ENCODE results near the gene ACMSD.
"Not testable (repeated sequence)": the region's sequence is repeated elsewhere in the genome, so short reads cannot be mapped to it uniquely, and the experiment has no call there.

The ACMSD gene

GRCh38 chr2:134838143-134838620 is at the start of gene ACMSD:
Gene ACMSD, plus strand, starts transcription at chr2:134838616. Its CDS starts 67 bp downstream, at chr2:134838683.
- no peak for DNase-seq

- DNase-seq = no peak
Measured at GRCh38 chr2:134790487-134790886, 47.9 kb upstream of the ACMSD start.

DNA sequence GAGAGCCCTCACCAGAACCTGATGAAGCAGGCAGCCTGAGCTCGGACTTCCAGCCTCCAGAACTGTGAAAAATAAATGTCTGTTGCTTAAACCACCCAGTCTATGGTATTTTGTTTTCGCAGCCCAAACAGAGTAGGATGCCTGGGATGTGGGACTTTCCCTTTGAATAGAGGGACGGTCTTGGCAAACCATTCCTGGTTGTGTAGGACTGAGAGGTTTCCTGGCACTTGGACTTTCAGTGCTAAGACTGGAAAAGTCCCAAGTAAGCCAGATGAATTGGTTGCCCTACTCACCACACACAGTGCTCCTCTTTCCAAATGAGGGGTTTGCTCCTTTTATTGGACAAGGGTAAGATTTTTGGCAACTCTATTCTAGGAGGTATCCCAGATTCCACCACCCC is 46.8 kb upstream of the ACMSD start:
- DNase-seq = no peak

GRCh38 chr2:134792186-134792585 is 46.2 kb upstream of the ACMSD start:
- no peak for DNase-seq

DNA sequence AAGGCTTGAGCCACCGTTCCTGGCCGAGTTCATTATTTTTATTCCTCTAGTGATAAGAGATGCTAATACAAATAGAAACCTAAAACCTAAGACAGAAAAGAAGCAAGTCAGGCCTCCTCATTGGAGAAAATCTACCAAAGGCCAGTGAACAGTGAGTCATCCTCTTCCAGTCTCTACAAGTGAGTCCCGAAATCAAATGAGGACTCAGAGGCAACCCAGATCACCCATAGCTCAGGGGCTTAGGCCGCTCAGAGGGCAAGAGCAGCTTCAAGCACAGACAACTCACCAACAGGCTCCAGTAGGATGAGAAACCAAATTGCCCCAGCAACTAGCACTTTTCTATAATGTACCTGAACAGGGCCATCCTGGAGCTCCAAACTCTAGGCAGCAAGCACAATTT is 42.7 kb upstream of the ACMSD start:
- DNase-seq = no peak

- no peak for DNase-seq
Measured at GRCh38 chr2:134796373-134796772, 42.0 kb upstream of the ACMSD start.

DNA sequence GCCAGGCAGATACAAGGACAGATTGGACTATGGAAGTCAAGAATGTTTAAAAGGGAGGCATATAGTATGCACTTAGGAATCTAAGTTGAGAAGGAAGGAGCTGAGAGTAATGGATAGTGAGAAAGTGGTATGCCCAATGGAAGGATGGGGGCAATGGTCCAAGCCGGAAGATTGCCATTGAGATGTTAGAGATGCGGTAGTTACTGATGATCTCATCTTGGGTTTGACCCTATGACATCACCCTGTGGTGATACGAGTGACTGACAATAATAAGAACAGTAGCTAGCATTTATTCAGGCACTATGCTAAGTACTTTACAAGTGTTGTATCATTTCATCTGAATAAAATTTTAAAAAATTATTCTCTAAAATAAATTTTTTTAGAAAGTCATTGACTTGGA is 38.5 kb upstream of the ACMSD start:
- DNase-seq = no peak

- no peak for DNase-seq
Measured at GRCh38 chr2:134800341-134800740, 38.1 kb upstream of the ACMSD start.

- not testable (repeated sequence) for DNase-seq
Measured at GRCh38 chr2:134803609-134804405, 34.6 kb upstream of the ACMSD start.

GRCh38 chr2:134815741-134816140 is 22.7 kb upstream of the ACMSD start:
- DNase-seq = no peak

DNA sequence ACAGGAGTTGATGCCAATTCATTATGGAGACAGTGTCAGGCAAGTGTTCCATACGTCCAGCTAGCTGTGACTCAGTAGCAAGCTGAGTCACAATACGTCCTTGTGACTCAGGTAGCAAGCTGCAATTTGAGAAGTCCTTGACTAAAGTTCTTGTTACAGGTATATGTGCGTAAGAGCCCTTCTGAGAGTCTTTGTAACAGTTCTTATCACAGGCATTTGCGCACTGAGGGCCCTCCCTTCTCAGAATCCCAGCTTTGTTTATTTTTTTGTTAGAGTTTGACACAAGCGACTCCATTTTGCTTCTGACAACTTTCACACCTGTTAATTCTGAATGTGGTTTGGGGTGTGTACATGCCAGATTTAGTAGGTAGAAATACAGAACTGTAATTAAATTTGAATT is 20.1 kb upstream of the ACMSD start:
- DNase-seq = no peak

DNA sequence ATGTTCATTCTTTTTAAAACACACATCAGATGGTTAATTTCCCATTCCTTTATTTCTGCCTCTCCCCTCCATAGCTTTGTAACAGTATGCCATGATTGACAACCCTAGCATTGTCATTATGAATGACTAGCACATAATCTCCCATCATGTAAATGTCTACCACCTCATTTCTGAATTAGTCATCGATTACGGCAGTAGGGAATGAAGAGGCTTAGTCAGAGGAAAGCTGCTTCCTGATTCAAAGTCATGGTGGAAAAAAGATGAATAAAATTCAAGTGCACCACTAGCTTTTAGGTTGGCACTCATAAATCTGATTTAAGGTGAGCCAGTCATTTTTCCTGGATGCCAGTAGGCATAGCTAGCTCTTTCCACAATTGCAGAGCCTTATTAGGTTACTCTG is 19.1 kb upstream of the ACMSD start:
- no peak for DNase-seq

DNA sequence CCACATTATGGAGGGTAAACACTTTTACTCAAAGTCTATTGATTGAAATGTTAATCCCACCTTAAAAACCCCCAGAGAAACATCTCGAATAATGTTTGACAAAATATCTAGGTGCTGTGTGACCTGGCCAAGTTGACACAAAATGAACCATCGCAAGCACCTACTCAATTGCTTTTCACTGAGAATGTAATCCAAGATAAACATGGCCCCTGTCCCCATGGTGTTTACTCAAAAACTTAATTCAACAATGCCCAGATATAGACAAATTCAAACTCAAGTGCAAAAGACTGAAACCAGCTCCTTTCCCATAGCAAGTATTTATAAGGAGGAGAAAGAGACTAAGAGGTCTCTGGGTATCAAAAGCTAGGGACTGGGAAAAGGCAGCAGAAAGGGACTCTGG is 15.0 kb upstream of the ACMSD start:
- DNase-seq = no peak

GRCh38 chr2:134823832-134824231 is 14.6 kb upstream of the ACMSD start:
- DNase-seq = no peak

GRCh38 chr2:134825716-134826115 is 12.7 kb upstream of the ACMSD start:
- DNase-seq = not testable (repeated sequence)

GRCh38 chr2:134835471-134835870 is 2.9 kb upstream of the ACMSD start:
- DNase-seq = no peak

DNA sequence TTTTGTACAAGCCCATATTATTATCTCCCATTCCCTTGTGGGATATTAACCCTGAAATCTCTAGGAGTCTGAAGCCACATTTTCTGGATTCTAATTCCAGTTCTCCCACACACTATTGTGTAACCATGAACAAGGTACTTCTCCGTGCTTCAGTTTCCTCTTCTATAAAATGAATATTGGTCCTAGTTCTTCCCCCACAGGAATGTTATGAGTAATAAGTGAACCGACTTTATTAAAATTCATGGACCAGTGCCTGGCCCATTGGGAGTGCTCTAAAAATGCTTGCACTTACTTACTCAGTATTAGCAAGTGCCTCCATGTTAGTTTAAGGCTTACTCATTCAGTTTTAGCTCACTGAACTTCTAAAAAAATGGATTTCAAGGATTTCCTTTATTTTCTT is 1.4 kb upstream of the ACMSD start:
- no peak for DNase-seq

- no peak for DNase-seq
Measured at GRCh38 chr2:134839649-134840048, 1.2 kb downstream of the ACMSD start.

- DNase-seq = no peak
Measured at GRCh38 chr2:134842930-134843490, 4.6 kb downstream of the ACMSD start.

DNA sequence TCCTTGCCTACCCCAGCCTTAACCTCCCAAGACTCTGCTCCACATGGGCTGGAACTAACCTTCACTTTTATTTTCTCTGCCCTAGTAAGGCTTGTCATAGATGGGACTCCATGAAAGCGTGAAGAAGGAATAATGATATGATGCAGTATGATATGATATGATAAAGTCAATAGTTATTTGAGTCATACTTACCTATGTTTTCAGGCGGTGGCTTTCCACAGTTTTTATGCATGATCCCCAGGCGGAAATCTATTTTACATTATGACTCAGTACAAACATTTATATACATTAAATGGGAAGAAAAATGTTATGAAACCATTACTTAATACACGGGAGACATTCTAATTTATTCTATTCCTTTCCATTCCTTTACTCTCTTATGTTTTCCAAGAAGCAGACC is 5.6 kb downstream of the ACMSD start:
- no peak for DNase-seq

DNA sequence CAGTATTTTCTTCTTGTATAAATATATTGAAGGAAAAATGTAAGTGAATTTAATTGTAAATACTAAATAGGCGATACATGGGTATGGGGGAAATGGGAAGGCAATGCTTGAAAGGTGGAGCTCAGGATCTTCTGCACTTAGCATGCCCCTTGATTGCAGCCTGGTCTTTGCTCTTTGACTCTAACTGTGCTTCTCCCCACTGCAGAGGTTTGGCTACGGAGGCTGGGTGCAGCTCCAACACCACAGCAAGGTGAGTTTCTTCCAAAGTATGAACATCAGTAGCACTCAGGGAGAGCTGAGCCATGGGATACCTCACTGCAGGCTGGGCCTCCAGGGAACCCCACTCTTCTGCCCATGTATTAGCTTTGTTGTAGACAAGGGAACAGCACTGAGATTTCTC is 6.6 kb downstream of the ACMSD start:
- no peak for DNase-seq

DNA sequence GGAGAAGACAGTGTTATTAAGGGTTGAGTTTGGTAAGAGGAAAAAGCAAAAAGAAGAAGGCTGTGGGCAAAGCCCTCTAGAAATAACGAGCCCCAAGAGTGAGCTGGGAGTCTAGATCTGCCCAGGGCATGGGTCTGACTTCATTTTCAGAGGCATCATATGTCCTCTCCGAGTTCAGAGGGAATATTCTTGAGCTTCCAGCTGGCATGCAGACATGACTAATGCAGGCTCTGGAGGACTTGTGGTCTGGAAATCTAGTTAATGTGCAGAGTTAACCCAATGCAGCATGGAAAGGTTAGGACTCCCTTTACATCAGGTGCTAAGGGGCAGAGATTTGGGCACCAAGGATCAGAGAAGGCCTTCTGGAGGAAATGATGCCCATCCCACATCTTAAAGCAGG is 7.3 kb downstream of the ACMSD start:
- no peak for DNase-seq

DNA sequence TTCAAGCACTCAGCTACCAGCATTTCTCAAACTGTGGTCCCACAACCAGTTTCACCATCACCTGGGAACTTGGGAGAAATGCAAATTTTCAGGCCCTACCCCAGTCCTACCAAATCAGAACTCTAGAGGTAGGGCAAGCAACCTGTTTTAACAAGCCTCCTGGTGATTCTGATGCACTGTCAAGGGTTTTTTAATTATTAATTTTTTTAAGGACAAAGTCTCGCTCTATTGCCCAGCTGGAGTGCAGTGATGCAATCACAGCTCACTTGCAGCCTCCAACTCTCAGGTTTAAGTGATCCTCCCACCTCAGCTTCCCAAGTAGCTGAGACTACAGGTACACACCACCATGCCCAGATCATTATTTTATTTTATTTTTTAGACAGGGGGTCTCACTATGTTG is 7.8 kb downstream of the ACMSD start:
- no peak for DNase-seq

DNA sequence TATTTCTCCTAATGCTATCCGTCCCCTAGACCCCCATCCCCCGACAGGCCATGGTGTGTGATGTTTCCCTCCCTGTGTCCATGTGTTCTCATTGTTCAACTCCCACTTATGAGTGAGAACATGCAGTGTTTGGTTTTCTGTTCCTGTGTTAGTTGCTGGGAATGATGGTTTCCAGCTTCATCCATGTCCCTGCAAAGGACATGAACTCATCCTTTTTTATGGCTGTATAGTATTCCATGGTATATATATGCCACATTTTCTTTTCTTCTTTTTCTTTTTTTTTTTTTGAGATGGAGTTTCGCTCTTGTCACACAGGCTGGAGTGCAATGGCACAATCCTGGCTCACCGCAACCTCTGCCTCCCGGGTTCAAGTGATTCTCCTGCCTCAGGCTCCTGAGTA is 9.2 kb downstream of the ACMSD start:
- DNase-seq = not testable (repeated sequence)

DNA sequence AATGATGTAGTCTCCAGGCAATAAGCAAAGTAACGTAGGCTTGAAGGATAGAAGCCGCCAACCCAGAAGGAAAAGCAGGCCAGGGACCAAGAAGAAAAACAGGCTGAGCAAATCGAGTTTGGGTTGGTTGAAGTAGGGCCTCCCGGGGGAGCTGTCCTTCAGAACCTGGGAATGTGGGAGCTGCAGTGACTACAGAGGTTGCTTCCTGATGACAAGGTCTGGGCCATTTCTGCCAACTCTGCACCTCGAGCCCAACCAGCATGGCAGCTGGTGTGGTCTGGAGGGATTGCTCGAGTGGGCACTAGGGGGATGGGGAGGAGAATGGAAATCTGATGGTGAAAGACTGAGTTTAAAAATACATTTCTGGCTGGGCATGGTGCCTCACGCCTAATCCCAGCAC is 14.1 kb downstream of the ACMSD start:
- DNase-seq = no peak

Measured in GF-D8 (cell line).